NCI-H146 treated with DMSO at 0.1 percent for 48 hours (cell line): ENCODE results near the gene MYL3.

Experiments used
- DNase-seq: peaks from one replicate; lab custom pipeline; 2025; ENCODE audit not compliant: unreplicated experiment; lab: John Stamatoyannopoulos, UW

The MYL3 gene

DNA sequence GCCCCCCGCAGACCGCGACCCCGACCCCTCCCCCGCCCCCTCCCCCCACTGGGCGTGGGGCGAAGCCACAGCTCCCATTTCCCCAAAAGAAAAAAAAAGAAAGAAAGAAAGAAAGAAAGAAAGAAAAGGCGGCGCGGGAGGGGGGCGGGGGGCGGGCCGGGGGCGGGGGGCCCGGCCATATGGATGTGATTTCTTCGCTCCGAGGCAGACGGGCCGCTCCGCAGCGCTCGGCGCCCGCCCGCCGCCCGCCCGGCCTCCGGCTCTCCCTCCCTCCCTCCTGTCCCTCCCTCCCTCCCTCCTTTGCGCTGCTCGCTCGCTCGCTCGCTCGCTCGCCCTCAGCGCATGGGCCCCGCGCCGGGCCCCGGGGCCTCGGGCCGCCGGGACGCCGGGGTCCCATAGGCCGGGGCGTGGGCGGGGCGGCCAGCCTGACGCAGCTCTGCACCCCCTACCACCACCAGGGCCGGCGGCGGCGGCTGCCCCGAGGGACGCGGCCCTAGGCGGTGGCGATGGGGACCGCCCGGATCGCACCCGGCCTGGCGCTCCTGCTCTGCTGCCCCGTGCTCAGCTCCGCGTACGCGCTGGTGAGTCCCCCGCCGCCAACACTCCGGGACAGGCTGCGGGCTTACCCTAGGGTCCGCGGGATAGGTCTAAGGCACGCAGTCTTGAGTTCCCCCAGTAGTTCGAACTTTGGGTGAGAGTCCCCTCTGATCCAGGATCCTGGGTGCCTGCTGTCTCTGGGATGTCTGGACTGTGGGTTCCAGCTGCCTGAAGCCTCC lies 20.0 kb upstream of the MYL3 start:
- no peak for DNase-seq

DNA sequence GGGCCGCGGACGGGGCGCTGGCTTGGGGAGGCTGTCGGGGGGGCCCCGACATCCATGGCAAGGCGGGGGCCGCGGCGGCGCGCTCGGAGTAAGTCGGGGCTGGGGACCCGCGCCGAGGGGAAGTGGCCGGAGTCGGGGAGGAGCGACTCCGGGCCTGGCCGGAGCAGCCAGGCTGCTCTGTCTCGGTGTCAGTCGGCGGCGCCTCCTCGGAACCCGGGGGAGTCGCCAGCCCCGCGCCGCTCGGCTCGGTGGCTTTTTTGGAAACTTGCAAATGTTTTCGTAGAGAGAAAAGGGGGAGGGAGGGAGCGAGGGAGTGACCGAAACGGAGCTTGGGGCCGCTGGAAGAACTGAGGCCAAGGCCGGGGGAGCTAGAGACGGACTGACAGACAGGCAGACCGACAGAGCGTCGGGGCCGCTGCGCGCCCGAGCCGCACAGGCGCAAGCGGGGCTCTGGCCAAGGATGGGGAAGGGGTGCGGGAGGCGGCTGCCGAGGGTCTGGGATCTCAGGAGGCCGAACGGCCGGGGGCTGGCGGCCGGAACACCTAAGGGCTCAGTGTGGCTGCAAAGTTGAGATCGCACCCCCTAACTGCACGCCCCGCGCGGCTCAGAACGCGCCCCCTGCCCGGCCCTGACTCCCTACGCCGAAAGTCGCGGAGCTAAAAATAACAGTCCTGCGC lies 19.3 kb upstream of the MYL3 start:
- no peak for DNase-seq

DNA sequence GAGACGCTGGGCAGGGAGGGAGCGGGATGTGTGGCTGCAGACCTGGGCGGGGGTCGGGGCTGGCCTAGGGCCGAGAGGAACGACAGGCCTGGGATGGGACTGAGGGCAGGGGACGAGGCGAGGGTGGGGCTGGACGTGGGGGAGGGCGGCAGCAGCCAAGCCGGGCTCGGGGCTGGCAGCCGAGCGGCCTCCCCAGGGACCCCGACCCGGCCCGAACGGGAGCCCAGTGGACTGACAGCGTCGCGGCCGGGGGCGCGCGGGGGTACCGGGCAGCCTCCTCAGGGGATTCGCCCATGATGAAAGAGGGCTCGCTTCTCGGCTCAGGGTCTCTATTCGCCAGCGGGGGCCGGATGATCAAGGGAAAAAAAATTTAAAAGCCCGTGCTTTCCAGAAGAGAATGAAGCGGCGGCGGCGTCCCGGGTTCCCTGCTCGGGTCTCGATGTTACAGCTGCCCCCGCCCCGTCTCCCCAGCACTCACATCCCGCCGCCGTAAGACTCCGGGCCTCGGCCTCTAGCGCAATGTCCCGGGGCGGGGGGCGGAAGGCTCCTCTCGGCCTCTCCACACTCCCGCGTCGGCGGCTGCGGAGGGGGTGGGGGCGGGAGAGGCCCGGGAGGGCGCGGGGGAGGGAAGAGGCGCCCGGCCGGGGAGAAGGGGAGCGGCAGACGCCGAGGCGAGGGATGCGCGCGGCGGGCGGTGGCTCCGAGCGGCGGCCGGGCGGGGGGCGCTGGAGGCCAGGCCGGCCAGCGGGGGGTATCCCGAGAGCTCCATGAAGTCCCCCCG lies 18.5 kb upstream of the MYL3 start:
- no peak for DNase-seq

DNA sequence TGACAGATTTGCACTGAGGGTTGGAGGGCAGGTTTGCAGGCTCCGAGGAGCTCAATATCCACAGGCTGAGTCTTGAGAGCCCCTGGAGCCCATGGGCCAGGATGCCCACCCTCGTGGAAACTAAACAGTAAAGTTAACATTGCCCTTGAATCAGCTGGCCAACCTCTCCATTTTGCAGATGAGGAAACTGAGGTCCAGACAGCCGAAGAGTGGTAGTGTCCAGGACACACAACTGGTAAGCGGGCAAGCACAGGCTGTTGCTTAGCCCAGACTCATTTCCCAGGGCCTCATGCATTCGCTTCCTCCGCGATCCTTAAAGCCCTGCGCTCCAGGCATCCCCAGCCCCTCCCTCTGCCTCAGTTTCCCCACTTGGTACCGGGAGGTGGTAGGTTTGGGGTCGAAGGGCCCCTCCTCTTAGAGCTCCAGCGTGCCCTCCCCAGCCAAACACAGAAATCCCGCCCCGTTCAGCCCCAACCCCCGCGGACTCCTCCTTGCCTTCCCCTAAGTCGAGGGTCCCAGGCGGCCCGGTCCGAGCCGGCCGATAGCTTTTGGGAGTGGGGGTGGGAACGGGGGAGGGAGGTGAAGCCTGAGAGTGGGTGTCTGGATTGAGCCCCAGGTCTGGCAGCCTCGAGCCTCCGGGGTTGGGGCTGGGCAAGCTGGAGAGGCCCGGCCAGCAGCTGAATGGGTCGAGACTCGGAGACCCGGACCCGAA lies 17.8 kb upstream of the MYL3 start:
- no peak for DNase-seq

DNA sequence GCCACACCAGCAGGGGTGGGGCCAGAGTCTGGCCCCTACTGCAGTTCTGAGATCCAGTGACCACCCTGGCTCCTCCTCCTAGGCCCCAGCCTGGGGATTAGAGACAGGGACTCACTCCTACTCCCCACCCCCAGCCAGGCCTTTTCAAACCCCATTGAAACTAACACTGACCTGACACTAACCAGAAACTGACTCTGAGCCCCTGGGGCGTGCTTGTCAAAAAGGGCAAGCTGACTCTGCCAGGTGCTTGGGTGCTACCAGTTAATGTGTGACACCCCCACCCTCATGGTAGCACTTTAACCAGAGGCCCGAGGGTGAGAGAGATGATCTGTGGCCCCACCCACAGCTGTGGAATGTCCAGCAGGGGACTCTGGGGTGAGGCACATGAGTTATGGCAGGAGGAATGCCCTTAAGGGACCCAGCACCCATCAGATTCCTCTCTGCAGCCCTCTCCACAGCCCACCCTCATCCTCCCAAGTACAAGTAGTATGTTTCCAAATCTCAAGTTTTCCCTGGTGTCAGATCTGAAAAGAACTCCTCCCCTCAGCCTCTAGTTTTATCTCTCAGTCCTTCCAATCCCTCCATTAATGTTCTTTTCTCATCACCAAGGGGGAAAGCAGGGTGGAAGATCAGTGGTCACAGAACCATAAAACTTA lies 15.7 kb upstream of the MYL3 start:
- DNase-seq, result no peak

DNA sequence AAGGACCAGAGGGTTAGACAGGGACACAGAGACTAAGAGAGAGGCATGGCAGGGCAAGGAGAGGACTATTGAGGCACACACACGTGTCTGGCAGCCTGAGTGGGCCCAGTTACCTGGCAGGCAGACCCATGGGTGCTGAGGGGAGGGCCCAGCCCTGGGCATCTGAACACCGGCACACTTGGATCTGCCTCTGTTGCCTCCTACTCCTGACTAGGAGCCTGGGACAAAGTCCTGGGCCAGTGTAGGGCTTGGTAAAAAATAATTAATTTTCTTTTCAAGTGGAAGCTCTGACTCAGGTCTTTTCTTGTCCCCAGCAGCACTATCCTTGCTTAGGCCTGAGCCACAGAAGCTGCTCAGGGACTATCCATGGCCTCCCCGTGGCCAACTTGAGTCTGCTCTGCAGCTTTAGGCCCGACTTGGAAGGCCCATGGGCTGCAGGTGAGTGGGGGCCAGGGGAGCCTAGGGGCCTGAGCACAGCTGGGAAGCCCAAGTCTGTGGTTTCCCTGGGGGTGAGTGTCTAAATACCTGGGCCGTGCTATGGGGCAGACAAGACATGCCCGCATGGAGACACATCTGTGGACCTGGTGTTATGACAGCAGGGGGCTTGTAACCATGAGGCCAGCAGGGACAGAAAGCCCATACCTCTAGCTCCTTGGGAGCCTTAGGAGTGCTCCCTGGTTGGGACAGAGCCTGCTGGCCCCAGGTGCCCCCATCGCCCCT lies 14.3 kb upstream of the MYL3 start, which contains the start of gene PTH1R:
TSS of gene PTH1R (plus strand) at position 316 of the 720 bp plus-strand sequence. CDS start 5,839 bp downstream, outside the sequence.
- no peak for DNase-seq

DNA sequence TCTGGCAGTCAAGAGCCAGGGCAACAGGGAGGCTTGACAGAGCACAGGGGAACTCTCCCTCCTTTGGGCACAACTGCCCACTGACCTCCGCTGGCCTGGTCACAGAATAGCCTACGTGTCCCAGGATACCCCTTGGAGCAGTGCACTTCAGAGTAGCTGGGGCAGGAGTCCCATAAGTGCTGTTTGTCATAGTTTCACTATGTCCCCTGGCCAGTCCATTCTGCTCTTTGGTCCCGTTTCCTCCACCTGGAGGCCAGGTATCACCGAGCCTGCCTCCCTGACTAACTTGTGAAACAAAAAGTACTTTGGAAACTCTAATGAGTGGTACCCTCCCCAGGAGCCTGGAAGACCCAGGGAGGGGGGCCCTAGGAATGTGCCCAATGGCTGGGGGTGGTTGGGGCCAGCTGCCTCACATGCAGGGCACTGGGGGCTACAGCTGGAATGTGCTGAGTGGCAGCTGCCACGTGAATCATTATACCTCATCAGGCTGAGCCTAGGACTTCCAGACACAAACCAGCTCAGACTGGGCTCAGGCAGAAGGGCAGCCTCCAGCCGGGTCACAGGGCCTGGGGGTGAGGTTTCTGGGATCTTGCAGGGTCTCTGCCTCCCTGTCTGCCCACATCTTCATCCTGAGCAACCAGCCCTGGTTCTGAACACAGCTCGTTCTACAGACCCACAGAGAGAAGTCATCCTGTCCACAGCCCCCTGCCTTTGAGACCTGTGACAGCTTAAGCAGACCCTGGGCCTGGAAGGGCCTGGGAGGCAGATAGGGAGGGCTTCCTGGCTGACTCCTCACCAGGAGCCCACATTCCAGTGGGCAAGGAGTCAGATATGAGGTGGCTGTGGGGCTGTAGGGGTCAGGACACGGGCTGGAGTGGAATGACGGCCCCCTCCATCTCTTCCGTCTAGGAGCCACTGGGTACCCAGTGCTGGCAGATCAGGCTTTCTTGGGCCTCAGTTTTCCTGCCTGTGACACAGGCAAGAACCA lies 13.4 kb upstream of the MYL3 start:
- no peak for DNase-seq

DNA sequence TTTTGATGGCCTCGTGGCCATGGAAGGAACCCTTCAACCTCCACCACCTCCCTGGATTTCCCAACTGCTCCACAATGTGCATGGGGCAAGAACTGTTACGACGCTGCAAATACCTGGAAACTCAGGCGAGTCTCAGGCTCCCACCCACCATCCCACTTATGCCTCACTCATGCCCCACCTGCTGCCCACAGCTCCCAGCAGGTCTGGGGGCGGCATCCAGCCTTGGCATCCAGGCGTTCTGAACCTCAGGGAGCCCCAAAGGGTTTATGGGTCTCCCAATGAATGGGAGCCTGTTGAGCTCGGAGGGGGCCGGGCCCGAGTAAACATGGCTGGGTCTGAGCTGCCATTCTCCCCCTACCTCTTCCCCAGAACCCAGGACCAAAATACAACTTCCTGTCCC lies 12.3 kb upstream of the MYL3 start:
- DNase-seq, result no peak

DNA sequence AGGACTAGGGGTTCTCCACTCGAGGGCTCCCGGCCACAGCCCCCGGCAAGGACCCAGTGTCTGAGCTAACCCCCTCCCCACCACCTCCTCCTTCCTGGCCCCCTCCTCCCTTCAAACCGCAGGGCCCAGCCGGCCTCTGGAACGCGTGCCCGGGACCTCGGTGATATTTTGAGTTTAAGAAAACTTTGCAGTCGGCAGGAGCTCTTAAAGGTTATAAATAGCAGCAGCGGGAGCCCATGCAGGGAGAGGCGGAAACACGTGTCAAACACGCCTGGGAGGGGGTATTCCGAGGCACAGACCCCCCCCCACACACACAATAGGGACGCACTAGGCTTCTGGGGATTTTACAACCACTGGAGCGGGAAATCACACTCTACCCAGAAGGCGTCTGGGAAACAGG lies 11.2 kb upstream of the MYL3 start:
- no peak for DNase-seq

DNA sequence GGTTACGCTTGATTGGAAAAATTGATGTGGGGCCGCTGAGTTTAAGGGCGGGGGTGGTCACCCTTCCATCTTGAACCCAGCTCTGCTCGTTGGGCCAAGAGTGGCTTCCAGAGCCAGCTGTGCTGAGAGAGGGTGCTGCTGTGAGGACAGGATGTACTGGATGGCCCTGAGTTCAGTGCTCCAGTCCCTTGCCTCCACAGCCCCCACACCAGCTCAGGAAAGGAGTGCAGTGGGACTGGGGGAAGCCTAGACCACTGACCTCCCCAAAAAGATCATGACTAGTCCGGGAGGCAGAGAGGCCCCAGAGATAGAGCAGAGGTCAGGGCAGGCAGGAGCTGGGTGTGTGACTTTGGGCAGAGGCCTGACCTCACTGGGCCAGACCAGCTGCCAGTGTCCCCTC lies 10.3 kb upstream of the MYL3 start:
- no peak for DNase-seq

DNA sequence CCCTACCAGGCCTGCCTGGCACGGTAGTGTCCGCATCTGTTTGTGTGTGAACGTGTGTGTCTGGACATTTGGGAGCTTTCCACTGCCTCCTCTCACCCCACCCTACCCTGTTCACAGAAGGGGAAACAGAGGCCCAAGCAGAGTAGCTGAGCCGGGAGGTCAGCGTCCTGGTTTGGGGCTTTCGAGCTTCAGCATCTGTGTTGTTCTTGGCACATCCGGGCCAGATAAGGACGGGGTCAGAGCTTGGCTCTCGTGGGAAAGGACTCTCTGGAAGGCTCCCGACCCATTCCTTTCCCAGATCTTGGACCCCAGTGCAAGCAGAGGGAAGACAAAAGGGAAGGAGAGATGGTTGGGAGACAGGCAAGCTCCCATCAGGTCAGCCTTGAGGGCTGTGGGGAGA lies 8.0 kb upstream of the MYL3 start:
- no peak for DNase-seq

DNA sequence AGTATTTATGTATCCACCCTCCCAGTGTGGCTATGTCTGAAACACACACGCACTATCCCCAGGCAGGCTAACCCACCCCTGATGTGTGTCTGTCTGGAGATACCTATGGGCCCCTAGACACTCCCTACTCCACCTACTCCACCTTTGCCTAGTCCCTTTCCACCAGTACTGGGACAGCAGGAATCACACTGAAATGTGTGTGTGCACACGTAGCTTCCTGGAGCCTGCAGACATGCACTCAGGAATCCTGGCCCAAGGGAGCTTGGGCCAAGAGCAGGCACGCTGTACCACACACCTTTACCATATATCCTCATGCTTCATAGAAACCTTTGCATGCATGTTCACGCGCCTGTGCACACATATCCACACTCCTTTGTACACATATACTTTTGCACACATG lies 7.4 kb upstream of the MYL3 start:
- no peak for DNase-seq

DNA sequence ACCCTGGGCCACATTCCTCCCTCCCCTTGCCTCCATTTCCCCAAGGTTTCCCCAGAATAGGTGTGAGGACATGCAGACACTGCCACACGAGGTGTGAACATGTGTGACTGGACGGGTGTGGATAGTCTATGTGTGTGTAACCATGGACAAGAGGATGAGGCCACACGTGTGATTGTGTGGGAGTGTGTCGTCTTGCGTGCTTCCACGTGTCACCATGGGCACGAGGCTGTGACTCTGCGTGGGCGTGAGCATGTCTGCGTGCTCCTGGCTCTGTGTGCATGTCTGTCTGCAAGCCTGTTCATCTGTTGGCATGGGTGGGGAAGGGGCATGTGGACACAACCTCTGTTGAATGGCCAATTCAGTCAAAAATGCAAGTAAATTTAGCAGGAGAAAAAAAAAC lies 6.2 kb upstream of the MYL3 start:
- no peak for DNase-seq

DNA sequence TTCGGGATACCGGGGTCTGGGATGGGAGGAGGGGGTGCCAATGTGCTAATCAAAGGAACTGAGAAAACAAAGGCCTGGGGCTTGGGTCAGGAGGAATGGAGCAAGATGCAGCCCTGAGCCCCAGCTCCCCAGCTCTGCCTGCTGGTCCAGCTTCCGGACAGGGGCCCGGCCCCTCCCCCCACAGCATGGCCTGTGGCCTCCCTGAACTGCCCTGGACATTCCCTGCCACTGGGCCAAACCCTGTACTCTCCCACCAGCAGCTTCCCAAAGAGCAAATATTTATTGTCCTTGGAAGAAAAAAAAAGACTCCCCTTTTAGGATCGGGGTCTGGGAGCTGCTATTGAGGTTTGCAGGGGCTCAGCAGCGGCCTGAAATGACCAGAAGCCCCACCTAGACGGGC lies 5.7 kb upstream of the MYL3 start:
- no peak for DNase-seq

DNA sequence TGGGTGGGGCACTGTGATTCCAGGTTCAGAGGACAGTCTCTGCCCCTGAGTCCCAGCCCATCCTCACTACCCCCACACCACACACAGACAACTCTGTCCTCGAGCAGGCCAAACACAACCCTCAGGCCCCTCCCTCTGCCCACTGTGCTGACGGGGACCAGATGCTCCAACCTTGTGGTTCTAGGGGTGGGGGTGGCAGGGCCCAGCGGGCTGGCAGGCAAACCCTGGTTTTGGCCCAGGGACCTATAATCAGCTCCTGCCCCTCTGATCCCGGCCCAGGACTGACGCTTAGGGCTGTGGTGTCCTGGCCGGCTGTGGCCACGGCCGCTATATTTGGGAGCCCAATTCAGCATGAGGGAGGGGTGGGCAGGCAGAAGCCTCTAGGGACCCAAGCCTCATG lies 5.0 kb upstream of the MYL3 start:
- DNase-seq, result no peak

DNA sequence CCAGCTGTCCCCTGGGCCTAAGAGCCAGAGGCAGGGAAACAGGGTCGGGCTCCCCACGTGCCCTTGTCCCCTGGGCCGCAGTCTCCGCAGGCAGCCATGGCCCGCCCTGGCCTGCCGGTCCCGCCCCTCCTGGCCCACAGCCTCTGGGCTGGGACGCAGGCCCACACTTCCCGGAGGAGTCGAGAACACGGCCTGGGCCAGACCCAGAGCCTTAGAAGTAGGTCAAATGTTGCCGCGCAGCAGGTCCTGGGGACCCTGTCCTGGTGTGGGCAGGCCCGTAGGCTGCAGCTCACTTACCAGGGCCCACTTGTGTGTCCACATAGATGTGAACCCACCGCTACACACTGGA lies 4.3 kb upstream of the MYL3 start:
- DNase-seq, result no peak

DNA sequence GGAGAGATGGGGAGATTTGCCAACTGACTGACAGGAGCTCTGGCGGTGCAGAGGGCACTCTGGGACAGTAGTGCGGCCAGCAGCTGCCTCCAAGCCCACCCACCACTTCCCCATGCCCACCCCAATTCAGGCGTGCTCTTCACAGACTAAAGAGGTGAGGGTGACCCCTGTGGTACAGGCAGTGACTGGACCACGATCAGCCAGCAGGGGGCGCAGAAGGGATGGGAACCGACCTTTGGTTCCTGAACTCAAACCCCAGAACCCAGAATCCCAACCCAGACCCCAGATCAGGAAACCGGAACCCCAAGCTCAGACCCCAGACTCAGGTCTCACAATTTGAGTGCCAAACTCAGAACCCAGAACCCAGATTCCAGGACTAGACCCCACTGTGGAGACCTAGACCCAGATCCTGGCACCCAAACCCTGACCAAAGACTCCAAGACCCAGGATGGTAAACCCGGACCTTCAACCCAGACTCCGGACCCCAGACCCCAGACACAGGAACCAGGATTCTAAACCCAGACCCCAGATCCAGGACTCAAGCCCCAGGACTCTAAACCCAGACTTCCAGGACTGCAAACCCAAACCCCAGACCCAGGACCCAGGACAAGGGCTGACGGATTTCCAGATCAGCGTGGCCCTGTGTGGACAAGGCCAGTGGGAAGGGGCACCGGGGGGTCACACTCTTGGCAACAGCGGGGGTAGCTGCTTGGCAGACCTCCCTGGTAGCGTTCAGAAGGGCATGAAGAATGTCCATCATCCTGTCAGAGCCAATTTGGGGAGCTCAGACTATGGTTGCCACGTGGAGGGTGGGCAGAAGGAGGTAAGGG lies 3.7 kb upstream of the MYL3 start:
- no peak for DNase-seq

DNA sequence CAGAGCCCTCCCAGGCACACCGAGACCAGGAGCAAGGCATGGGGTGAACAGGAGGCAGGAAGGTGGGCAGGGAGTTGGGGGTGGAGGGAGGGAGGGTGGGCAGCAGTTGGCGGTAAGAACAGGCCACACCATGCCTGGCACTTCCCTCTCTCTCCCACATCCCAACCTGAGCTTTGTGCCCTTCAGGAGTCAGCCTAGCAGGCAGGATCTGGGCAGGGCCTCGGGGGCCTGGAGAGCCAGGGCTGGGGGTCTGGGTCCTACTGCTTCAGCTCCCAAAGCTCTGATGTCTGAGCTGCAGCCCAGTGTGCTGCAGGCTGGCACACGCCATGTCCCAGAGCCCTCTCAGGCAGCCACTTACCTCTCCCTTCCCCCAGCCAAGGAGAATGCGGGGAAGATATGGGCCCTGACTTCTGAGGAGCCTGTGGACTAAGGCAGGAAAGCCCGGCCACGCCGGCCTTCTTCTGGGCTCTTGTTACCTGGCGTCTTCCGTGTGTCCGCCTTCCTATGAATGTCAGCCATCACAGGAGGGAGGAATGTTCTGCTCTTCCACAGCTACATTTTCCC lies 2.9 kb upstream of the MYL3 start:
- no peak for DNase-seq
